SU-DHL-6 (cell line): ENCODE measurements around the gene ATP8A1.

Experiments used
- H2AFZ ChIP-seq: fragments of 200-600 bp; sonication (generic); 2 replicates; pipeline ENCODE4 v1.6.1; 2014; ENCODE audit warnings: low read depth, mild to moderate bottlenecking, moderate library complexity, mixed read lengths, antibody characterized with exemption, low read length; ENCODE audit not compliant: severe bottlenecking
- H3F3A ChIP-seq: fragments of 200-600 bp; shearing (Covaris generic); 2 replicates; pipeline ENCODE4 v1.6.0; 2016; ENCODE audit warnings: antibody characterized with exemption, mild to moderate bottlenecking; ENCODE audit not compliant: insufficient read depth
- H3K27ac ChIP-seq: fragments of 200-600 bp; sonication (generic); 2 replicates; pipeline ENCODE4 v1.5.1; 2016; ENCODE audit warnings: low read depth, mild to moderate bottlenecking, low read length, moderate library complexity, mixed read lengths
- H3K27me3 ChIP-seq: fragments of 200-600 bp; sonication (generic), shearing (Covaris generic); 2 replicates; pipeline ENCODE4 v1.6.0; 2014; ENCODE audit warnings: mild to moderate bottlenecking, low read length
- H3K36me3 ChIP-seq: fragments of 200-600 bp; sonication (generic); 2 replicates; pipeline ENCODE4 v1.6.1; 2014; ENCODE audit warnings: mild to moderate bottlenecking, low read length, mixed read lengths
- H3K4me2 ChIP-seq: fragments of 300-600, 200-600 bp; shearing (Covaris generic), sonication (generic); 2 replicates; pipeline ENCODE4 v1.6.0; 2014; ENCODE audit warnings: low read length, low read depth, mild to moderate bottlenecking; ENCODE audit not compliant: poor library complexity, severe bottlenecking
- H3K4me3 ChIP-seq: fragments of 200-600 bp; sonication (generic); 2 replicates; pipeline ENCODE4 v1.5.1; 2014; ENCODE audit warnings: antibody characterized with exemption, low read length, mild to moderate bottlenecking, mixed read lengths; ENCODE audit not compliant: insufficient read depth, poor library complexity, severe bottlenecking
- H3K79me2 ChIP-seq: fragments of 200-600 bp; sonication (generic); 2 replicates; pipeline ENCODE4 v1.6.1; 2014; ENCODE audit warnings: mild to moderate bottlenecking, low read length, moderate library complexity; ENCODE audit not compliant: insufficient read depth
- H3K9ac ChIP-seq: fragments of 200-600 bp; sonication (generic); 2 replicates; pipeline ENCODE4 v1.7.0; 2014; ENCODE audit warnings: mild to moderate bottlenecking, low read length
- H3K9me2 ChIP-seq: fragments of 200-600 bp; sonication (generic); replicated peaks from 2 replicates; pipeline ENCODE4 v1.6.1; 2014; ENCODE audit warnings: low read length; ENCODE audit not compliant: insufficient read depth
- H3K9me3 ChIP-seq: fragments of 200-600 bp; sonication (generic); 2 replicates; pipeline ENCODE4 v1.6.1; 2014; ENCODE audit warnings: low read length, mixed read lengths; ENCODE audit not compliant: insufficient read depth
- H4K20me1 ChIP-seq: fragments of 200-600 bp; sonication (generic); 2 replicates; pipeline ENCODE4 v1.6.1; 2014; ENCODE audit warnings: low read depth, mild to moderate bottlenecking, antibody characterized with exemption, low read length, moderate library complexity, mixed read lengths
- EZH2phosphoT487 ChIP-seq: fragments of 200-600 bp; sonication (generic), shearing (Covaris generic); conservative IDR thresholded peaks from 2 replicates; pipeline ENCODE4 v1.6.1; 2018; ENCODE audit warnings: mild to moderate bottlenecking, antibody characterized with exemption, low read length, moderate library complexity, mixed read lengths
- TF ChIP-seq, protein P1 (sequence below): fragments of 200-600 bp; sonication (generic); IDR thresholded peaks from one replicate; pipeline ENCODE4 v1.5.1; 2017; ENCODE audit warnings: antibody characterized with exemption, mild to moderate bottlenecking, low read length, moderate library complexity; ENCODE audit not compliant: insufficient read depth, poor library complexity, severe bottlenecking

The ATP8A1 gene

DNA sequence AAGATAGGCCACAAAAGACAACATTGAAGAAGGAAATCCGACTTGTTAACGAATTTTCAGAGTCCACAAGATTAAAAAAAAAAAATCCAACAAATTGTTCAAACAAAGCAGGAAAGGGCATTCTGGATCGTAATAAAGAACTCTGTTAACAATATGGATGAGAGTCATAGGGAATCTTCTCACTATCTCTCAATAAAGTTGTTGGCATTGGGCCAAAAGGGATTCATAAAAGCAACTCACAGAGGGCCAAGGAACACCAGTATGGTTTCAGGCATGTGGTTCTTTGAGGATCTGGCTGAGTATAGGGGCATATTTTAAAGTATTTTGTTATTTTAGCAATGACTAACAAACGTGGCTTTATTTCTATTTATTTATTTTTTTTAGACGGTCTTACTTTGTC, 210.1 kb downstream of the ATP8A1 start:
- Histone ChIP-seq H4K20me1 (no peaks in the 10 kb centered on the region), H3K9ac (no peak overlapping the region), H3K9me3 (no peaks in the 10 kb centered on the region), H3K36me3 (no peaks in the 10 kb centered on the region), H3K27me3 (no peaks in the 10 kb centered on the region), H2AFZ (no peak overlapping the region), H3K79me2 (no peaks in the 10 kb centered on the region), H3K9me2 (no peaks in the 10 kb centered on the region), H3K27ac (no peak overlapping the region), H3F3A (no peaks in the 10 kb centered on the region), H3K4me2 (no peak overlapping the region), H3K4me3 (no peak overlapping the region)
- no peak for TF ChIP-seq EZH2phosphoT487
- TF ChIP-seq, protein P1, sequence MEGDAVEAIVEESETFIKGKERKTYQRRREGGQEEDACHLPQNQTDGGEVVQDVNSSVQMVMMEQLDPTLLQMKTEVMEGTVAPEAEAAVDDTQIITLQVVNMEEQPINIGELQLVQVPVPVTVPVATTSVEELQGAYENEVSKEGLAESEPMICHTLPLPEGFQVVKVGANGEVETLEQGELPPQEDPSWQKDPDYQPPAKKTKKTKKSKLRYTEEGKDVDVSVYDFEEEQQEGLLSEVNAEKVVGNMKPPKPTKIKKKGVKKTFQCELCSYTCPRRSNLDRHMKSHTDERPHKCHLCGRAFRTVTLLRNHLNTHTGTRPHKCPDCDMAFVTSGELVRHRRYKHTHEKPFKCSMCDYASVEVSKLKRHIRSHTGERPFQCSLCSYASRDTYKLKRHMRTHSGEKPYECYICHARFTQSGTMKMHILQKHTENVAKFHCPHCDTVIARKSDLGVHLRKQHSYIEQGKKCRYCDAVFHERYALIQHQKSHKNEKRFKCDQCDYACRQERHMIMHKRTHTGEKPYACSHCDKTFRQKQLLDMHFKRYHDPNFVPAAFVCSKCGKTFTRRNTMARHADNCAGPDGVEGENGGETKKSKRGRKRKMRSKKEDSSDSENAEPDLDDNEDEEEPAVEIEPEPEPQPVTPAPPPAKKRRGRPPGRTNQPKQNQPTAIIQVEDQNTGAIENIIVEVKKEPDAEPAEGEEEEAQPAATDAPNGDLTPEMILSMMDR, result no peak

DNA sequence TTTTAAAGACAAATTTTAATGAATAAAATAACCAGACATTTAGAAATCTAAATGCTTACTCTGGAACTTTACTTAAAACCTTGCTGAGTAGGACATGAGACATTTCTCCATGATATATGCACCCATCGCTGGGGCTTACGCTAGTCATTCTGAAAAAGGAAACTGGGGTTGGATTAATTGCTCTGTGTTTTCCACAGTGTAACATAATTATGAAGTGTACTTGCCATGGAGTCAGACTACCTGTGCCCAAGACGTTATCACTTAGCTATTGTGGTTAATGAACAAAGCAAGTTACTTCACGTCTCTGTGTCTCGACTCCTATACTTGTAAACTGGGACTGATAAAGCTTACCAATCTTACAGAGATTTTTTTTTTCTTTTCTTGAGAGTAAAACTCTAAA, 211.9 kb downstream of the ATP8A1 start:
- H3K9me3 ChIP-seq, result no peaks in the 10 kb centered on the region
- no peak for TF ChIP-seq EZH2phosphoT487
- TF ChIP-seq, protein P1, result no peak
- no peak overlapping the region for H3K9ac ChIP-seq
- no peaks in the 10 kb centered on the region for H3K36me3 ChIP-seq
- no peak overlapping the region for H3K4me2 ChIP-seq
- no peaks in the 10 kb centered on the region for H3K27me3 ChIP-seq
- H2AFZ ChIP-seq, result no peak overlapping the region
- no peak overlapping the region for H3K4me3 ChIP-seq
- H3K9me2 ChIP-seq, result no peaks in the 10 kb centered on the region
- no peaks in the 10 kb centered on the region for H4K20me1 ChIP-seq
- H3F3A ChIP-seq, result no peaks in the 10 kb centered on the region
- no peaks in the 10 kb centered on the region for H3K79me2 ChIP-seq
- no peak overlapping the region for H3K27ac ChIP-seq

DNA sequence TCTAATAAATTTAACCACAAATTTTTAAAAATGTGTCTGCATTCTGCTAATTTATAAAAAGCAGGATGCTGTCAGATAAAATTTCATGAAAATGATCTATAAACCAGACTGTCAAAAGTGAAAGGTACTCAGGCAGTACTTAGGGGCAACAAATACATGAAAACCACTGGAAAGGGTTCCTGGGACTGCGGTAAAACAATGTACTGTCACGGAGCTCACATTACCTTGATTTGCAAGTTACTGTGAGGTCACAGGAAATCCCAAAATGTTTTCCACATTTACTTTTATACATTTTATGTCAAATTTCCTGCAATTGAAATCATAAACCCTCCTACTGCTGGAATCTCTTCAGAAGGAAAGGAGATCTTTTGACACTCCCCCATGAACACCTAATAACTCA, 214.3 kb downstream of the ATP8A1 start:
- no peaks in the 10 kb centered on the region for H3K9me2 ChIP-seq
- no peak overlapping the region for H2AFZ ChIP-seq
- H3K4me3 ChIP-seq, result no peak overlapping the region
- no peaks in the 10 kb centered on the region for H3F3A ChIP-seq
- H3K36me3 ChIP-seq, result no peaks in the 10 kb centered on the region
- no peak overlapping the region for H3K27ac ChIP-seq
- H3K4me2 ChIP-seq, result no peak overlapping the region
- no peaks in the 10 kb centered on the region for H3K9me3 ChIP-seq
- no peaks in the 10 kb centered on the region for H3K79me2 ChIP-seq
- no peak for TF ChIP-seq EZH2phosphoT487
- TF ChIP-seq, protein P1, result no peak
- no peak overlapping the region for H3K9ac ChIP-seq
- H4K20me1 ChIP-seq, result no peaks in the 10 kb centered on the region
- H3K27me3 ChIP-seq, result no peaks in the 10 kb centered on the region

DNA sequence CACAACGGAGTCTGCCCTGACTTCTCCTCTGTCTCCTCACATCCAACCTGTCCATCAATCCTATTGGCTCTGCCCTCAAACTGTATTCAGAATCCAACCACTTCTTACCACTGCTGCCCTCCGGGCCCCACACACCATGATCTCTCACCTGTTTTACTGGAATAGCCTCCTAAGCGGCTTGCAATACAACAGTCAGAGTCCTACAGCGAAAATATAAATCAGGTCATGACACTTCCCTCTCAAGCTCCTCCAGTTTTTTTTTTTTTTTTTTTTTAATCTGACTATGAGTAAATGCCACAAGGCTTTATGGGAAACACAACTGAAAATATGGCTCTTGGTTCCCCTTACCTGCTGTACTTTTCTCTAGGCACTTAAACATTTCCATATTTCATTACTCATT, 216.8 kb downstream of the ATP8A1 start:
- Histone ChIP-seq H3K79me2 (no peaks in the 10 kb centered on the region), H3K9me2 (no peaks in the 10 kb centered on the region), H3F3A (no peaks in the 10 kb centered on the region), H3K9ac (no peak overlapping the region), H3K9me3 (no peaks in the 10 kb centered on the region), H4K20me1 (no peaks in the 10 kb centered on the region), H3K36me3 (no peaks in the 10 kb centered on the region), H3K27me3 (no peaks in the 10 kb centered on the region), H3K4me2 (no peak overlapping the region), H3K4me3 (no peak overlapping the region), H3K27ac (no peak overlapping the region), H2AFZ (no peak overlapping the region)
- TF ChIP-seq, protein P1, result no peak
- no peak for TF ChIP-seq EZH2phosphoT487
